ENCODE data around the gene TMUB1. TPM values are rescaled to one million over a fixed set of nuclear protein-coding genes. Genes with fewer than 3 reads are reported as not detected.

The TMUB1 gene
- total and polyA plus RNA-seq, 2 donors (not counting 3 experiments of a cell fraction or from before 2014, with no cell fraction given): 41.3 to 45.3 TPM

- H3K4me2 ChIP-seq (ENCODE audit: insufficient read depth, low read length): peak overlapping the region; percentile 69
- H3K4me1 ChIP-seq (ENCODE audit: control insufficient read depth, extremely low read depth, insufficient read depth, low read length): peaks cover 34% of the 10 kb centered on the region
- TSS peak; percentile 15 for BruUV-seq (replicated peaks)
- peak overlapping the region; percentile 29 to 75 (median 53) for H3K4me3 ChIP-seq (replicated peaks in 1 of 3; ENCODE audit: insufficient read depth in 1 of 3, low read depth in 1 of 3, low read length in 3 of 3)
- no peaks in the 10 kb centered on the region for H4K20me1 ChIP-seq (replicated peaks; ENCODE audit: control insufficient read depth, extremely low read depth, insufficient read depth, low read length)
- peak overlapping the region; percentile 88 for H3K9ac ChIP-seq (replicated peaks; ENCODE audit: extremely low read depth, insufficient read depth, low read length)
- dilution Hi-C loops (cut with MboI; ENCODE audit: extremely low pct_ligation_motif_present, low sequenced_read_pairs) (no loop called here), intact Hi-C loops (cut with micrococcal nuclease) (loop anchor here (1.0 kb wide), 4 partner anchors 9 to 52 kb away; partner anchors contain the start of gene ABCB8)
- ChIA-PET CTCF (interaction anchor here (0.9 to 1.4 kb wide), 8 partner anchors 8 to 553 kb away, joined by 3 to 6 read pairs (median 4); no protein-coding TSS in a partner anchor), POLR2A (interaction anchor here (1.0 kb wide), 1 partner anchor 13 kb away, joined by 7 read pairs; no protein-coding TSS in a partner anchor)
- no peaks in the 10 kb centered on the region for H3K9me3 ChIP-seq (replicated peaks; ENCODE audit: control insufficient read depth, insufficient read depth, low read length)
- peak overlapping the region; percentile 53 for H3K27ac ChIP-seq (ENCODE audit: insufficient read depth, low read depth, low read length)
- peaks cover 28% of the 10 kb centered on the region for H3K79me2 ChIP-seq (ENCODE audit: control insufficient read depth, insufficient read depth, low read length)
- H3K27me3 ChIP-seq (ENCODE audit: control insufficient read depth in 2 of 2, insufficient read depth in 2 of 2, low read length in 2 of 2): no peaks in the 10 kb centered on the region
- no peaks in the 10 kb centered on the region for H3K9me1 ChIP-seq (replicated peaks; ENCODE audit: control insufficient read depth, extremely low read depth, insufficient read depth, low read length)
- peaks cover 2 to 8% of the 10 kb centered on the region in 2 experiments for H3K36me3 ChIP-seq (ENCODE audit: control insufficient read depth in 2 of 2, extremely low read depth in 1 of 2, insufficient read depth in 2 of 2, low read length in 2 of 2)
- TF ChIP-seq POLR2A (IDR thresholded peaks at IDR 0.05; ENCODE audit: low read depth, low read length) (no peak), JUN (IDR thresholded peaks at IDR 0.05; ENCODE audit: borderline replicate concordance, insufficient read depth, insufficient read length, low read depth) (no peak), POLR2AphosphoS5 (IDR thresholded peaks at IDR 0.05; ENCODE audit: insufficient read depth, low read depth, low read length) (no peak)
- peak overlapping the region; percentile 39 for H2AFZ ChIP-seq (ENCODE audit: low read depth, low read length)
- DNase-seq (ENCODE audit: low read depth, low spot score) (no peak), FAIRE-seq (no peak)
Observed at GRCh38 chr7:151080067-151080521, 3.2 kb downstream of the TMUB1 start.

GRCh38 chr7:151079199-151079910 lies 3.9 kb downstream of the TMUB1 start:
- H3K4me2 ChIP-seq (ENCODE audit: insufficient read depth, low read length): peak overlapping the region; percentile 69
- H3K79me2 ChIP-seq (ENCODE audit: control insufficient read depth, insufficient read depth, low read length): peaks cover 28% of the 10 kb centered on the region
- BruUV-seq (replicated peaks): no TSS peak
- no peaks in the 10 kb centered on the region for H3K27me3 ChIP-seq (ENCODE audit: control insufficient read depth in 2 of 2, insufficient read depth in 2 of 2, low read length in 2 of 2)
- intact Hi-C loops (cut with micrococcal nuclease): no loop called here
- peaks cover 34% of the 10 kb centered on the region for H3K4me1 ChIP-seq (ENCODE audit: control insufficient read depth, extremely low read depth, insufficient read depth, low read length)
- FAIRE-seq: no peak
- H4K20me1 ChIP-seq (replicated peaks; ENCODE audit: control insufficient read depth, extremely low read depth, insufficient read depth, low read length): no peaks in the 10 kb centered on the region
- no peaks in the 10 kb centered on the region for H3K9me1 ChIP-seq (replicated peaks; ENCODE audit: control insufficient read depth, extremely low read depth, insufficient read depth, low read length)
- dilution Hi-C loops (cut with MboI; ENCODE audit: extremely low pct_ligation_motif_present, low sequenced_read_pairs): no loop called here
- no peaks in the 10 kb centered on the region for H3K9me3 ChIP-seq (replicated peaks; ENCODE audit: control insufficient read depth, insufficient read depth, low read length)
- peaks cover 2 to 15% of the 10 kb centered on the region in 2 experiments for H3K36me3 ChIP-seq (ENCODE audit: control insufficient read depth in 2 of 2, extremely low read depth in 1 of 2, insufficient read depth in 2 of 2, low read length in 2 of 2)
- peak overlapping the region; percentile 88 for H3K9ac ChIP-seq (replicated peaks; ENCODE audit: extremely low read depth, insufficient read depth, low read length)
- DNase-seq (ENCODE audit: low read depth, low spot score): no peak
- peak overlapping the region in 2 of 3 experiments; percentile 53 to 75 for H3K4me3 ChIP-seq (replicated peaks in 1 of 3; ENCODE audit: insufficient read depth in 1 of 3, low read depth in 1 of 3, low read length in 3 of 3)
- ChIA-PET CTCF (no interaction called here), POLR2A (no interaction called here)
- TF ChIP-seq CTCF (IDR thresholded peaks at IDR 0.05; ENCODE audit: extremely low read depth in 1 of 2, insufficient read depth in 1 of 2, low read depth in 1 of 2, low read length in 2 of 2) (no peak), FOS (IDR thresholded peaks at IDR 0.05; ENCODE audit: borderline replicate concordance, insufficient read depth, low read length) (no peak), POLR2AphosphoS5 (IDR thresholded peaks at IDR 0.05; ENCODE audit: insufficient read depth, low read depth, low read length) (no peak), GATA2 (IDR thresholded peaks at IDR 0.05; ENCODE audit: insufficient read depth, insufficient read length, low read depth, low read length) (no peak), POLR2A (IDR thresholded peaks at IDR 0.05; ENCODE audit: low read depth, low read length) (no peak), MAX (IDR thresholded peaks at IDR 0.05; ENCODE audit: insufficient read depth, insufficient read length) (no peak), EZH2 (IDR thresholded peaks at IDR 0.05; ENCODE audit: borderline replicate concordance, low read depth, low read length, severe bottlenecking) (no peak)
- H2AFZ ChIP-seq (ENCODE audit: low read depth, low read length): no peak overlapping the region
- H3K27ac ChIP-seq (ENCODE audit: insufficient read depth, low read depth, low read length): no peak overlapping the region

Data from endothelial cell of umbilical vein (primary cell).